Spleen (tissue), 11 donors: ENCODE results near the gene MCUR1. TPM values are rescaled to one million over a fixed set of nuclear protein-coding genes. Genes with fewer than 3 reads are reported as not detected.

Experiments
- DNase-seq: peaks from one replicate; pipeline ENCODE4 v3.0.0-alpha.2; 2020
- H3K27ac ChIP-seq, 8 donors: fragments of 200-600 bp; sonication (generic) in 7 of 8; 1 replicate in 4 of 8; 2 replicates in 4 of 8; pipeline versions ENCODE4 v1.5.0 to v1.8.0; 2016 to 2021; ENCODE audit warnings: inconsistent platforms in 4 of 8, mild to moderate bottlenecking in 4 of 8, moderate library complexity in 1 of 8
- H3K27me3 ChIP-seq, 7 donors: fragments of 200-600 bp; sonication (generic) in 6 of 7; replicated peaks in 1 of 7; 1 replicate in 4 of 7; 2 replicates in 3 of 7; pipeline versions ENCODE4 v1.5.0 to v1.8.0; 2016 to 2021; ENCODE audit warnings: inconsistent platforms in 3 of 7, mild to moderate bottlenecking in 1 of 7
- H3K36me3 ChIP-seq, 6 donors: fragments of 200-600 bp; sonication (generic) in 5 of 6; 1 replicate in 4 of 6; 2 replicates in 2 of 6; pipeline versions ENCODE4 v1.5.0 to v1.8.0; 2016 to 2021; ENCODE audit warnings: inconsistent platforms in 2 of 6
- H3K4me1 ChIP-seq, 6 donors: fragments of 200-600 bp; sonication (generic) in 5 of 6; 1 replicate in 3 of 6; 2 replicates in 3 of 6; pipeline versions ENCODE4 v1.5.0 to v1.8.0; 2016 to 2021; ENCODE audit warnings: inconsistent platforms in 3 of 6
- H3K4me3 ChIP-seq, 8 donors: fragments of 200-600 bp; sonication (generic) in 7 of 8; 1 replicate in 4 of 8; 2 replicates in 4 of 8; pipeline versions ENCODE4 v1.5.0 to v1.8.0; 2016 to 2021; ENCODE audit warnings: inconsistent platforms in 4 of 8, mild to moderate bottlenecking in 4 of 8, moderate library complexity in 2 of 8
- H3K9me3 ChIP-seq, 8 donors: fragments of 200-600 bp; sonication (generic) in 7 of 8; 1 replicate in 4 of 8; 2 replicates in 4 of 8; pipeline versions ENCODE4 v1.5.0 to v1.8.0; 2016 to 2021; ENCODE audit warnings: inconsistent platforms in 4 of 8
- CTCF ChIP-seq, 11 experiments: fragments of 200-600 bp in 7 of 11; fragments of 450-650 bp in 4 of 11; sonication (generic) in 4 of 11; IDR thresholded peaks in 8 of 11; conservative IDR thresholded peaks in 3 of 11; 1 replicate in 7 of 11; 2 replicates in 4 of 11; pipeline versions ENCODE4 v1.4.0 to v1.8.0; 2016 to 2021; ENCODE audit warnings: antibody characterized with exemption in 11 of 11, inconsistent platforms in 4 of 11, mild to moderate bottlenecking in 1 of 11
- POLR2A ChIP-seq, 3 donors: fragments of 450-650 bp; IDR thresholded peaks; one replicate each; pipeline ENCODE4 v1.5.1; 2017; ENCODE audit warnings: antibody characterized with exemption in 3 of 3, mild to moderate bottlenecking in 1 of 3
- POLR2AphosphoS5 ChIP-seq, 3 donors: sonication (generic); formaldehyde crosslinking; IDR thresholded peaks; one replicate each; pipeline ENCODE4 v1.5.1; 2017; ENCODE audit warnings: antibody characterized with exemption in 3 of 3
- WGBS, 5 donors: extraction: QIAGEN DNeasy Blood & Tissue Kit in 3 of 5; methylation state at CpG; one replicate each; pipeline versions ENCODE4 v1.1.5 to v1.1.7; 2013 to 2018; 5-methylcytosine and 5-hydroxymethylcytosine counted together
- intact Hi-C: fragments of 100-400 bp; cut with DNase I; formaldehyde crosslinking; loops from one replicate; pipeline ENCODE4 v1.15.0; 2023; ENCODE audit warnings: low total_unique reads
- polyA plus RNA-seq, 3 donors: library from polyadenylated mRNA; stranded (reverse); fragments of 200-250 nt; gene quantifications; one replicate each; pipeline ENCODE4 v1.2.1, GENCODE V29; 2013
- total RNA-seq, 7 donors: library from RNA; depleted of rRNA in 3 of 7; stranded (reverse); fragments of >200 nt in 3 of 7; fragmentation: NEBNext Ultra II Directional in 4 of 7; extraction: Animal tissue kit (Norgen Biotek cat#: 25700) in 4 of 7; gene quantifications; one replicate each; pipeline versions ENCODE4 v1.1.0 to v1.2.1, GENCODE V29; 2016 to 2021
- donor health status: healthy with polysubstance abuse.
- donor health status: DM: no; HTN: no; CAD: no; lungs with moderate emphysema.
- donor health status: DM: no; HTN: no; CAD: no.
- donor health status: Bipolar disorder and iron deficiency.
- donor health status: healthy.
- donor health status: DM: no; HTN: no; CAD: no.
- donor health status: DM: yes; HTN: yes; CAD: no.

Gene MCUR1
- total and polyA plus RNA-seq, 10 donors = 9.2 to 22.4 (median 12.1) TPM

- peaks cover 0 to 5% (median 0%) of the 10 kb centered on the region in 8 donors for H3K9me3 ChIP-seq
- H3K27me3 ChIP-seq = no peaks in the 10 kb centered on the region
- peaks cover 0 to 47% (median 29%) of the 10 kb centered on the region in 6 donors for H3K4me1 ChIP-seq
- H3K27ac ChIP-seq = no peak overlapping the region
- WGBS, 5 donors = 70 to 86% (median 81%) methylated on average over 9 of the region's 9 CpGs
- H3K36me3 ChIP-seq = no peaks in the 10 kb centered on the region
- no peak for TF ChIP-seq CTCF (IDR thresholded peaks at IDR 0.05 in 8 of 11, conservative IDR thresholded peaks at IDR 0.05 in 3 of 11)
- TF ChIP-seq POLR2AphosphoS5 (IDR thresholded peaks at IDR 0.05) = no peak
- TF ChIP-seq POLR2A (IDR thresholded peaks at IDR 0.05) = no peak
- no peak overlapping the region for H3K4me3 ChIP-seq
- no peak for DNase-seq
- intact Hi-C loops = no loop called here
Measured at GRCh38 chr6:13764996-13765395, 49.4 kb downstream of the MCUR1 start.

- Histone ChIP-seq H3K9me3 (peaks cover 0 to 5% (median 0%) of the 10 kb centered on the region in 8 donors), H3K4me3 (no peak overlapping the region), H3K27ac (no peak overlapping the region), H3K36me3 (no peaks in the 10 kb centered on the region), H3K4me1 (peaks cover 0 to 47% (median 29%) of the 10 kb centered on the region in 6 donors), H3K27me3 (no peaks in the 10 kb centered on the region)
- intact Hi-C loops = no loop called here
- DNase-seq = no peak
- 50 to 69% (median 63%) methylated on average over 5 of the region's 5 CpGs for WGBS, 5 donors
- no peak for TF ChIP-seq POLR2A (IDR thresholded peaks at IDR 0.05)
Measured at GRCh38 chr6:13763740-13764381, 50.5 kb downstream of the MCUR1 start.

GRCh38 chr6:13762611-13763441, 51.5 kb downstream of the MCUR1 start:
- DNase-seq = no peak
- TF ChIP-seq POLR2AphosphoS5 (IDR thresholded peaks at IDR 0.05) (no peak), POLR2A (IDR thresholded peaks at IDR 0.05) (no peak), CTCF (IDR thresholded peaks at IDR 0.05 in 8 of 11, conservative IDR thresholded peaks at IDR 0.05 in 3 of 11) (no peak)
- intact Hi-C loops = no loop called here
- Histone ChIP-seq H3K4me1 (peaks cover 0 to 41% (median 25%) of the 10 kb centered on the region in 6 donors), H3K27me3 (no peaks in the 10 kb centered on the region), H3K4me3 (no peak overlapping the region), H3K27ac (no peak overlapping the region), H3K36me3 (no peaks in the 10 kb centered on the region), H3K9me3 (peaks cover 0 to 5% (median 0%) of the 10 kb centered on the region in 8 donors)
- WGBS, 5 donors = 24 to 40% (median 27%) methylated on average over 6 of the region's 6 CpGs

GRCh38 chr6:13761361-13762036, 52.9 kb downstream of the MCUR1 start:
- no peak for TF ChIP-seq CTCF (IDR thresholded peaks at IDR 0.05 in 8 of 11, conservative IDR thresholded peaks at IDR 0.05 in 3 of 11)
- no peaks in the 10 kb centered on the region for H3K36me3 ChIP-seq
- WGBS, 5 donors = 80 to 93% (median 88%) methylated on average over 6 of the region's 6 CpGs
- no peaks in the 10 kb centered on the region for H3K27me3 ChIP-seq
- no peak overlapping the region for H3K4me3 ChIP-seq
- peaks cover 0 to 28% (median 15%) of the 10 kb centered on the region in 6 donors for H3K4me1 ChIP-seq
- peaks cover 0 to 5% (median 0%) of the 10 kb centered on the region in 8 donors for H3K9me3 ChIP-seq
- H3K27ac ChIP-seq = no peak overlapping the region
- DNase-seq = no peak
- intact Hi-C loops = no loop called here
